Heart left ventricle (tissue), 16 donors: ENCODE data around the gene REXO1. TPM values are rescaled to one million over a fixed set of nuclear protein-coding genes. Genes with fewer than 3 reads are reported as not detected.

ENCODE experiments used
- ATAC-seq, 4 donors: fragments of 200-7000 bp; cut with Tn5 transposase; one replicate each; pipeline ENCODE4 v1.9.1; 2020 to 2022; ENCODE audit warnings: moderate library complexity in 4 of 4, mild to moderate bottlenecking in 3 of 4, moderate number of reproducible peaks in 1 of 4
- DNase-seq, 5 donors: peaks; one replicate each; pipeline ENCODE4 v3.0.0-alpha.2; 2020
- H3K27ac ChIP-seq, 12 donors: fragments of 200-600 bp; sonication (generic) in 4 of 12; one replicate each; pipeline versions ENCODE4 v1.5.0 to v1.8.0; 2016 to 2022; ENCODE audit warnings: mild to moderate bottlenecking in 2 of 12
- H3K27me3 ChIP-seq, 9 donors: fragments of 200-600 bp; sonication (generic) in 2 of 9; one replicate each; pipeline versions ENCODE4 v1.5.1 to v1.8.0; 2016 to 2022; ENCODE audit warnings: mild to moderate bottlenecking in 3 of 9
- H3K36me3 ChIP-seq, 9 donors: fragments of 200-600 bp; sonication (generic) in 2 of 9; one replicate each; pipeline versions ENCODE4 v1.5.0 to v1.8.0; 2018 to 2022; ENCODE audit warnings: mild to moderate bottlenecking in 2 of 9
- H3K4me1 ChIP-seq, 12 donors: fragments of 200-600 bp; sonication (generic) in 4 of 12; one replicate each; pipeline versions ENCODE4 v1.5.0 to v1.8.0; 2016 to 2022; ENCODE audit warnings: mild to moderate bottlenecking in 3 of 12
- H3K4me3 ChIP-seq, 12 donors: fragments of 200-600 bp; sonication (generic) in 4 of 12; one replicate each; pipeline versions ENCODE4 v1.5.0 to v1.8.0; 2017 to 2022; ENCODE audit warnings: mild to moderate bottlenecking in 9 of 12, moderate library complexity in 4 of 12
- H3K9me3 ChIP-seq, 12 donors: fragments of 200-600 bp; sonication (generic) in 4 of 12; one replicate each; pipeline versions ENCODE4 v1.5.0 to v1.8.0; 2016 to 2022; ENCODE audit warnings: mild to moderate bottlenecking in 1 of 12
- POLR2A ChIP-seq, 2 donors: fragments of 450-650 bp; IDR thresholded peaks; one replicate each; pipeline ENCODE4 v1.6.1; 2017; ENCODE audit warnings: antibody characterized with exemption in 2 of 2, mild to moderate bottlenecking in 2 of 2, moderate library complexity in 2 of 2
- WGBS, 4 donors: extraction: QIAGEN DNeasy Blood & Tissue Kit in 2 of 4; methylation state at CpG; one replicate each; pipeline versions ENCODE4 v1.1.5 to v1.1.7; 2013 to 2018; 5-methylcytosine and 5-hydroxymethylcytosine counted together
- intact Hi-C, 10 donors: fragments of 100-400 bp; cut with DNase I; formaldehyde crosslinking; loops; one replicate each; pipeline versions ENCODE4 v1.11.1 to v1.14.2; 2022
- polyA plus RNA-seq, 2 donors: library from polyadenylated mRNA; stranded (reverse); fragments of 200-250 nt; gene quantifications; one replicate each; pipeline ENCODE4 v1.2.3, GENCODE V29; 2013
- total RNA-seq, 9 donors: library from RNA; depleted of rRNA in 2 of 9; stranded (reverse); fragments of >200 nt in 2 of 9; fragmentation: NEBNext Ultra II Directional in 3 of 9; extraction: Animal tissue kit (Norgen Biotek cat#: 25700) in 3 of 9; gene quantifications; one replicate each; pipeline versions ENCODE4 v1.1.0 to v1.2.4, GENCODE V29; 2016 to 2023
- TF ChIP-seq, protein P1 (sequence below), 12 donors: fragments of 200-600 bp; sonication (generic) in 4 of 12; IDR thresholded peaks; one replicate each; pipeline versions ENCODE4 v1.5.0 to v1.8.0; 2018 to 2022; ENCODE audit warnings: antibody characterized with exemption in 12 of 12, mild to moderate bottlenecking in 5 of 12
- donor health status: ischemic (EF 13 %, LVEDD 7.1; RV severe dilation, severe dysfunction).
- donor health status: healthy with polysubstance abuse.
- donor health status: DM: no; HTN: yes; CAD: no.
- donor health status: DM: no; HTN: no; CAD: no.
- donor health status: ischemic (EF 25% LVEDD 6.9; RV normal size, moderate dysfunction).
- donor health status: ischemic (EF 25% LVEDD 5.7; RV mildly dilated, moderate dysfunction).
- donor health status: healthy.
- donor health status: DM: yes; HTN: yes; CAD: no.
- donor health status: ischemic (EF 35%, LVEDD 5.7; RV mildly dilated, moderate dysfunction).
- donor health status: nonischemic (EF 11% LVEDD 7.7; RV severe dilation, severe dysfunction).
- donor health status: DM: yes; HTN: yes; CAD: no.
- donor health status: PGD.
- donor health status: ischemic (EF 29% LVEDD 5.4; RV normal size, mild dysfunction).
- donor health status: nonischemic (EF 23%, LVEDD 6.1; RV moderate dilation, normal function).

REXO1 gene
- total and polyA plus RNA-seq, 11 donors = 13.2 to 22.4 (median 16.4) TPM

DNA sequence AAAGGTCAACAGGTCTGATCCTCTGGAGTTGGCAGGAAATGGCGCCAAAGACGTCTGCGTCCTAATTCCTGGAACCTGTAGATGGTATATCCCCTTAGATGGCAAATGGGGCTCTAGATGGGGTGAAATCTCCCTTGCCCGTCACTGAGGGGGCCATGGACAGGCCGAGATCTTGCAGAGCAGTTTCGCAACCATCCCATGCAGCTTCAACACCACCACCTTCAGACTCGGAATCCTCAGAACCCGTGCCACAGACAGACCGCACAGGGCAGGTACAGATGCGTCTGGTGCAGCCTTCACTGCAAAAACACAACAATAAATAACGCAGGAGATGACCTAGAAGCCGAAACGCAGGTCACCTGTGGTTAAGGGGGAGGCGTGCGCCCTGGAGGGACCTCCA, 17.7 kb downstream of the REXO1 start:
- ATAC-seq (no peak), DNase-seq (no peak)
- peaks cover 0 to 36% (median 22%) of the 10 kb centered on the region in 9 donors for H3K36me3 ChIP-seq
- H3K4me1 ChIP-seq = peaks cover 0 to 35% (median 8%) of the 10 kb centered on the region in 12 donors
- no peaks in the 10 kb centered on the region for H3K27me3 ChIP-seq
- 92 to 94% (median 94%) methylated on average over 15 of the region's 15 CpGs for WGBS, 4 donors
- no peak for TF ChIP-seq POLR2A (IDR thresholded peaks at IDR 0.05)
- TF ChIP-seq, protein P1, sequence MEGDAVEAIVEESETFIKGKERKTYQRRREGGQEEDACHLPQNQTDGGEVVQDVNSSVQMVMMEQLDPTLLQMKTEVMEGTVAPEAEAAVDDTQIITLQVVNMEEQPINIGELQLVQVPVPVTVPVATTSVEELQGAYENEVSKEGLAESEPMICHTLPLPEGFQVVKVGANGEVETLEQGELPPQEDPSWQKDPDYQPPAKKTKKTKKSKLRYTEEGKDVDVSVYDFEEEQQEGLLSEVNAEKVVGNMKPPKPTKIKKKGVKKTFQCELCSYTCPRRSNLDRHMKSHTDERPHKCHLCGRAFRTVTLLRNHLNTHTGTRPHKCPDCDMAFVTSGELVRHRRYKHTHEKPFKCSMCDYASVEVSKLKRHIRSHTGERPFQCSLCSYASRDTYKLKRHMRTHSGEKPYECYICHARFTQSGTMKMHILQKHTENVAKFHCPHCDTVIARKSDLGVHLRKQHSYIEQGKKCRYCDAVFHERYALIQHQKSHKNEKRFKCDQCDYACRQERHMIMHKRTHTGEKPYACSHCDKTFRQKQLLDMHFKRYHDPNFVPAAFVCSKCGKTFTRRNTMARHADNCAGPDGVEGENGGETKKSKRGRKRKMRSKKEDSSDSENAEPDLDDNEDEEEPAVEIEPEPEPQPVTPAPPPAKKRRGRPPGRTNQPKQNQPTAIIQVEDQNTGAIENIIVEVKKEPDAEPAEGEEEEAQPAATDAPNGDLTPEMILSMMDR (IDR thresholded peaks at IDR 0.05) = no peak
- no peak overlapping the region for H3K27ac ChIP-seq
- no peak overlapping the region for H3K4me3 ChIP-seq
- intact Hi-C loops = no loop called here
- H3K9me3 ChIP-seq = no peaks in the 10 kb centered on the region

DNA sequence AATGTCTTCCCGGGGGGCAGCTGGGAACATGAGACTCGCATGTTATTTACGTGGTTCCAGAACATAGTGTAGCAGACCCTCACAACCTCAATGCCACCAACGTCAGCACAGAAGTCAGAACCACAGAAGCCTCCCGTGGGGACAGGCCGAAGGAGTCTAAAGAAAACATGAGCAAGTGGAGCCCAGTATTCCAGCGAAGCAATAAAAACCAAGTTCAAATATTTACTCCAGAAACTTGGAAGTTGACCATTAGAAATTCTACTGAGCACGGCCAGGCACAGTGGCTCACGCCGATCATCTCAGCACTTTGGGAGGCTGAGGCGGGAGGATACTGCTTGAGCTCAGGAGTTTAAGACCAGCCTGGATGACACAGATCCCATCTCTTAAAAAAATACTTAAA, 18.3 kb downstream of the REXO1 start:
- Histone ChIP-seq H3K4me1 (peaks cover 0 to 31% (median 7%) of the 10 kb centered on the region in 12 donors), H3K4me3 (no peak overlapping the region), H3K36me3 (peaks cover 0 to 42% (median 22%) of the 10 kb centered on the region in 9 donors), H3K9me3 (no peaks in the 10 kb centered on the region), H3K27ac (no peak overlapping the region), H3K27me3 (no peaks in the 10 kb centered on the region)
- 84 to 94% (median 90%) methylated on average over 11 of the region's 11 CpGs for WGBS, 4 donors
- DNase-seq = no peak
- intact Hi-C loops = loop anchor here in 4 of 10 donors (5.0 to 10.0 kb wide), 4 partner anchors 43 to 285 kb away; no protein-coding TSS in a partner anchor
- TF ChIP-seq, protein P1 (IDR thresholded peaks at IDR 0.05) = no peak
- no peak for TF ChIP-seq POLR2A (IDR thresholded peaks at IDR 0.05)
- ATAC-seq = no peak

DNA sequence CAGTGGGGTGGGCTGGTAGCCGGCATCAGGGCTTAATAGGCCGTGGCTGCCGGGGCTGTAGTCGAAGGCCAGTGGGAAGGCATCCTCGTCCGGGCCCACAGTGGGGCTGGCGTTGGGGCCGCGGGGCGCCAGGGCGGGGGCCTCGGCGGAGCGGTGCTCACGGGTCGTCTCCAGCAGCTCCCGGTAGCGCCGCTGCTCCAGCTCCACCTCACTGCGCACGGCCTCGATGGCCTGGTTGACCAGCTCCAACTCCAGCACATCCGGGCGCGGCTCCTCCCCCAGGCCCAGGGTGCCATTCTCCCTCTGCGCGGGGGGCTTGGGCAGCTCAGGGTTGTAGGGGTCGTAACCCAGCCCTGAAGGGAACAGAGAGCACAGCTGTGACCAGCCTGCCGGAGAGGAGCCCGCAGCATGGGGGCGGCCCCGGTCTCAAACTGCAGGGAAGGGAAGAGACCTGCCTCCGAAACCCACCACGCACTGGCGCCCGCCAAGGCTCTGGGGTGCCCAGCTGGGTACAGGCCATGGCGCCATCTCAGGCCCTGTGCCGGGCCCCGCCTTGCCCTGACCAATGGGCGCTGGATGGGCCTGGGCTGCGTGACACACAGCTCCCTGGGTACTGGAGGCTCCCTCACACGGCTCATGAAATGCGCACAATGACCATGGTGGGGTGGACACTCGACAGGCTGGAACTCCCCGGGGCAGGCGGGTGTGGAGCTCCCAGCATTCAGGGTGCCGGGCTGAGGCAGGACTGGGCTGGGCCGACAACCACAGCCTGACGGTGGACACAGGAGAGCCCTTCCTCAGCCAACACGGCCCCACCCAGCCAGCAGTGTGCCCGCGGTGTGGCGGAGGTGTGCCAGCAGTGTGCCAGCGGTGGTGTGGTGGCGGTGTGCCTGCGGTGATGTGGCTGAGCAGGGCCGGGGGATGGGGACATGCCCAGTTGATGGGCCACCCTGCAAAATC, 19.7 kb downstream of the REXO1 start:
- 90 to 98% (median 94%) methylated on average over 26 to 57 of the region's 57 CpGs for WGBS, 4 donors
- peak overlapping the region in 1 of 12 donors; percentile 8 for H3K27ac ChIP-seq
- DNase-seq (no peak), ATAC-seq (no peak)
- H3K4me1 ChIP-seq = peaks cover 0 to 17% (median 5%) of the 10 kb centered on the region in 12 donors
- intact Hi-C loops = loop anchor here in 4 of 10 donors (5.0 to 10.0 kb wide), 4 partner anchors 41 to 284 kb away; no protein-coding TSS in a partner anchor
- H3K9me3 ChIP-seq = no peaks in the 10 kb centered on the region
- H3K4me3 ChIP-seq = no peak overlapping the region
- H3K36me3 ChIP-seq = peaks cover 0 to 56% (median 34%) of the 10 kb centered on the region in 9 donors
- no peaks in the 10 kb centered on the region for H3K27me3 ChIP-seq
- TF ChIP-seq POLR2A (IDR thresholded peaks at IDR 0.05) = no peak
- TF ChIP-seq, protein P1 (IDR thresholded peaks at IDR 0.05) = no peak
